ENCODE data around the gene UBE2G2. TPM values are rescaled to one million over a fixed set of nuclear protein-coding genes. Genes with fewer than 3 reads are reported as not detected.

The UBE2G2 gene
- total and polyA plus RNA-seq, 2 donors (not counting 3 experiments of a cell fraction or from before 2014, with no cell fraction given), result 95.0 to 114 TPM

DNA sequence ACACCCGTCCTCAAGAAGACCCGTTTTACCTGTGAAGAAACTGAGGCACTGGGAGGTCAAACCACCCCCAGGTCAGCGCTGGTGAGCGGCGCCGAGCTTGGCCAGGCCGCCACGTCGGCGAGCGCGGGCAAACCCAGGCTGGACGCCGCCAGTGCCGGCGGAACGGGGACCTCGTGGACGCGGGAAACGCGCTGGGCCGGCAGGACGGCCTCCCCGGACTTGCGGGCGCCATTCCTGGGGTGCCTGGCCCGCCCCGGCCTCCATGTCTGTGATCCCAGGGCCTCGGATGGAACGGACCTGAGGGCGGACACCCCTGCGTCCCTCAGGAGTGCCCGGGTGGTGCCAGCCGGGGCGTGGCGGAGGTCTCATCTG, 17.0 kb upstream of the UBE2G2 start:
- intact Hi-C loops (cut with micrococcal nuclease) (loop anchor here (1.0 kb wide), 1 partner anchor 93 kb away; no protein-coding TSS in a partner anchor), dilution Hi-C loops (cut with MboI; ENCODE audit: extremely low pct_ligation_motif_present, low sequenced_read_pairs) (no loop called here)
- DNase-seq (ENCODE audit: low read depth, low spot score) (no peak), FAIRE-seq (no peak)
- ChIA-PET POLR2A (no interaction called here), CTCF (interaction anchor here (1.6 kb wide), 1 partner anchor 25 kb away, joined by 3 read pairs; no protein-coding TSS in a partner anchor)
- no peaks in the 10 kb centered on the region for H3K27me3 ChIP-seq (ENCODE audit: control insufficient read depth in 2 of 2, insufficient read depth in 2 of 2, low read length in 2 of 2)
- peaks cover 2% of the 10 kb centered on the region for H3K9me3 ChIP-seq (replicated peaks; ENCODE audit: control insufficient read depth, insufficient read depth, low read length)
- peak overlapping the region; percentile 3 to 81 (median 64) for H3K4me3 ChIP-seq (replicated peaks in 1 of 3; ENCODE audit: insufficient read depth in 1 of 3, low read depth in 1 of 3, low read length in 3 of 3)
- H3K9ac ChIP-seq (replicated peaks; ENCODE audit: extremely low read depth, insufficient read depth, low read length), result peak overlapping the region; percentile 89
- H3K27ac ChIP-seq (ENCODE audit: insufficient read depth, low read depth, low read length), result peak overlapping the region; percentile 59
- H3K79me2 ChIP-seq (ENCODE audit: control insufficient read depth, insufficient read depth, low read length), result peaks cover 37% of the 10 kb centered on the region
- H3K9me1 ChIP-seq (replicated peaks; ENCODE audit: control insufficient read depth, extremely low read depth, insufficient read depth, low read length), result no peaks in the 10 kb centered on the region
- H2AFZ ChIP-seq (ENCODE audit: low read depth, low read length), result peak overlapping the region; percentile 71
- TSS peak; percentile 48 for BruUV-seq (replicated peaks)
- TF ChIP-seq POLR2A (IDR thresholded peaks at IDR 0.05; ENCODE audit: low read depth, low read length) (no peak), MYC (IDR thresholded peaks at IDR 0.05; ENCODE audit: low read depth, low read length) (no peak)
- TF ChIP-seq, protein P1, sequence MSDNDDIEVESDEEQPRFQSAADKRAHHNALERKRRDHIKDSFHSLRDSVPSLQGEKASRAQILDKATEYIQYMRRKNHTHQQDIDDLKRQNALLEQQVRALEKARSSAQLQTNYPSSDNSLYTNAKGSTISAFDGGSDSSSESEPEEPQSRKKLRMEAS (IDR thresholded peaks at IDR 0.05; ENCODE audit: insufficient read depth, insufficient read length), result no peak
- peaks cover 0 to 3% of the 10 kb centered on the region in 2 experiments for H3K36me3 ChIP-seq (ENCODE audit: control insufficient read depth in 2 of 2, extremely low read depth in 1 of 2, insufficient read depth in 2 of 2, low read length in 2 of 2)
- H4K20me1 ChIP-seq (replicated peaks; ENCODE audit: control insufficient read depth, extremely low read depth, insufficient read depth, low read length), result no peaks in the 10 kb centered on the region
- H3K4me2 ChIP-seq (ENCODE audit: insufficient read depth, low read length), result peak overlapping the region; percentile 65
- peaks cover 4% of the 10 kb centered on the region for H3K4me1 ChIP-seq (ENCODE audit: control insufficient read depth, extremely low read depth, insufficient read depth, low read length)

DNA sequence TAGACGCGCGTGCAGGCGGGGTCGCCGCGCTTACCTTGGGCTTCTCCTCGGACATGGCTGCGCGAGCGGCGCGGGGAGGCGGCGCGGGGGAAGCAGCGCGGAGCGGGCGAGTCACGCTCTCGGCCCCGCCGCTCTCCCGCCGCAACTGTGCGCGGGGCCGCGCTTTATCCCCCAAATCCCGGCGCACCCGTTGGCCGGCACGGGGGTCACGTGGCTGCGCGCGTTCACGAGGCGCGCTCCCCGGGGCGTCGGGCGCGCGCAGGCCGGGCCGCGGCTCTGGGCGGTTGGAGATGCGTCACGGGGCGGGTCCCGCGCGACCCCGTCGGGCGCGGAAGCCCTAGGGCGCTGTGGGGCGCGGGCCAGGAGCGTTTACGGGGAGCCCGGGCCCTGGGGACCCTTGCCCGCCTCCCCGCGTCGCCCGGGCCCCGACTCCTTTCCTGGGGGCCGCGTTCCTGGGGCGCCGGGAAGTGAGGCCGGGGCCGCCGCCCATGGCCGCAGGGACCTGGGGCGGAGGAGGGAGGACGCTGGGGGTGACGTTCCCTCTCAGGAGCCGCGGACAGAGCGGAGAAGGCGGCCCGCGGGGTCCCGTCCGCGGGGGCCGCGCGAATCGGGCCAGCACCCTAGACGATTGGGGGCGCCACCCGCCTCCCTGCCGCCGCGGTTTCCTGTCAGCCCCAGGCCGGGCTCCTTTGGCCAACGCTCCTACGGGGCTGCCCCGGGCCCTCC, 16.5 kb upstream of the UBE2G2 start, which contains the start of gene SUMO3:
Gene SUMO3, minus strand, starts transcription at position 149 of the 726 bp plus-strand sequence. Its CDS starts 94 bp downstream, at position 55.
- Histone ChIP-seq H3K9me3 (replicated peaks; ENCODE audit: control insufficient read depth, insufficient read depth, low read length) (no peaks in the 10 kb centered on the region), H3K4me3 (replicated peaks in 1 of 3; ENCODE audit: insufficient read depth in 1 of 3, low read depth in 1 of 3, low read length in 3 of 3) (peak within 1 kb of the TSS; percentile 67 to 81 (median 71)), H3K79me2 (ENCODE audit: control insufficient read depth, insufficient read depth, low read length) (peaks cover 41% of the 10 kb centered on the region), H3K9me1 (replicated peaks; ENCODE audit: control insufficient read depth, extremely low read depth, insufficient read depth, low read length) (no peaks in the 10 kb centered on the region), H4K20me1 (replicated peaks; ENCODE audit: control insufficient read depth, extremely low read depth, insufficient read depth, low read length) (no peaks in the 10 kb centered on the region), H3K9ac (replicated peaks; ENCODE audit: extremely low read depth, insufficient read depth, low read length) (peak within 1 kb of the TSS; percentile 89), H2AFZ (ENCODE audit: low read depth, low read length) (peak within 1 kb of the TSS; percentile 71), H3K27ac (ENCODE audit: insufficient read depth, low read depth, low read length) (peak within 1 kb of the TSS; percentile 59), H3K4me1 (ENCODE audit: control insufficient read depth, extremely low read depth, insufficient read depth, low read length) (peaks cover 4% of the 10 kb centered on the region), H3K36me3 (ENCODE audit: control insufficient read depth in 2 of 2, extremely low read depth in 1 of 2, insufficient read depth in 2 of 2, low read length in 2 of 2) (peaks cover 0 to 4% of the 10 kb centered on the region in 2 experiments), H3K27me3 (ENCODE audit: control insufficient read depth in 2 of 2, insufficient read depth in 2 of 2, low read length in 2 of 2) (no peaks in the 10 kb centered on the region), H3K4me2 (ENCODE audit: insufficient read depth, low read length) (peak within 1 kb of the TSS; percentile 65)
- peak; percentile 80 for DNase-seq (ENCODE audit: low read depth, low spot score)
- ChIA-PET CTCF (interaction anchor here (0.7 to 1.6 kb wide), 6 partner anchors 14 to 310 kb away, joined by 3 to 6 read pairs (median 3); partner anchors contain the start of gene UBE2G2), POLR2A (interaction anchor here (0.9 to 1.0 kb wide), 2 partner anchors 13 to 17 kb away, joined by 3 to 4 read pairs; partner anchors contain the start of gene UBE2G2)
- TF ChIP-seq, protein P1 (IDR thresholded peaks at IDR 0.05; ENCODE audit: insufficient read depth, insufficient read length), result peak; percentile 69
- TF ChIP-seq GATA2 (IDR thresholded peaks at IDR 0.05; ENCODE audit: insufficient read depth, insufficient read length, low read depth, low read length) (no peak), POLR2A (IDR thresholded peaks at IDR 0.05; ENCODE audit: low read depth, low read length) (peak; percentile 39), POLR2AphosphoS5 (IDR thresholded peaks at IDR 0.05; ENCODE audit: insufficient read depth, low read depth, low read length) (no peak), FOS (IDR thresholded peaks at IDR 0.05; ENCODE audit: borderline replicate concordance, insufficient read depth, low read length) (peak; percentile 12)
- no TSS peak for BruUV-seq (replicated peaks)
- dilution Hi-C loops (cut with MboI; ENCODE audit: extremely low pct_ligation_motif_present, low sequenced_read_pairs) (no loop called here), intact Hi-C loops (cut with micrococcal nuclease) (loop anchor here (1.0 kb wide), 3 partner anchors 16 to 93 kb away; no protein-coding TSS in a partner anchor)
- FAIRE-seq, result peak; percentile 64
